Testis (tissue), 3 donors: Measurements from ENCODE around the gene TBC1D16. TPM values are rescaled to one million over a fixed set of nuclear protein-coding genes. Genes with fewer than 3 reads are reported as not detected.

Experiments
- DNase-seq: peaks from one replicate; pipeline ENCODE4 v3.0.0-alpha.2; 2019
- H3K27ac ChIP-seq, 2 donors: fragments of 200-600 bp; sonication (generic); one replicate each; pipeline ENCODE4 v1.5.1; 2019
- H3K27me3 ChIP-seq: fragments of 200-600 bp; sonication (generic); one replicate; pipeline ENCODE4 v1.5.1; 2019
- H3K36me3 ChIP-seq: fragments of 200-600 bp; sonication (generic); one replicate; pipeline ENCODE4 v1.5.1; 2017; ENCODE audit warnings: low read depth; ENCODE audit errors: missing control alignments
- H3K4me1 ChIP-seq: fragments of 200-600 bp; sonication (generic); one replicate; pipeline ENCODE4 v1.5.1; 2019
- H3K4me3 ChIP-seq, 2 donors: fragments of 200-600 bp; sonication (generic); one replicate each; pipeline ENCODE4 v1.5.1; 2017 to 2019
- H3K9me3 ChIP-seq: fragments of 200-600 bp; sonication (generic); one replicate; pipeline ENCODE4 v1.5.1; 2017
- POLR2A ChIP-seq: fragments of 450-650 bp; IDR thresholded peaks from one replicate; pipeline ENCODE4 v1.6.1; 2017; ENCODE audit warnings: antibody characterized with exemption, mild to moderate bottlenecking, moderate library complexity
- WGBS, 2 donors: methylation state at CpG; one replicate each; pipeline ENCODE4 v1.1.5; 2018; 5-methylcytosine and 5-hydroxymethylcytosine counted together
- intact Hi-C: fragments of 100-400 bp; cut with DNase I; formaldehyde crosslinking; loops from one replicate; pipeline ENCODE4 v1.15.1; 2023; ENCODE audit warnings: low total_unique reads
- polyA plus RNA-seq: library from polyadenylated mRNA; stranded (reverse); fragments of 350-450 nt; fragmentation: Illumina TruSeq; extraction: RNeasy Lipid Tissue Mini Kit (QIAGEN cat#74804); gene quantifications from one replicate; pipeline ENCODE4 v1.2.3, GENCODE V29; 2014; ENCODE audit warnings: low read depth, low replicate concordance; ENCODE audit not compliant: insufficient read depth
- total RNA-seq, 2 donors: library from RNA; depleted of rRNA; stranded (reverse); fragments of >200 nt; gene quantifications; one replicate each; pipeline ENCODE4 v1.2.3, GENCODE V29; 2016
- TF ChIP-seq, protein P1 (sequence below), 3 experiments: fragments of 450-650 bp in 2 of 3; fragments of 200-600 bp in 1 of 3; sonication (generic) in 1 of 3; IDR thresholded peaks; one replicate each; pipeline ENCODE4 v1.5.1; 2016 to 2019; ENCODE audit warnings: antibody characterized with exemption in 3 of 3, mild to moderate bottlenecking in 2 of 3, moderate library complexity in 1 of 3

Gene TBC1D16
- total and polyA plus RNA-seq, 3 donors from 2014 or later = 11.0 to 16.0 (median 11.7) TPM

DNA sequence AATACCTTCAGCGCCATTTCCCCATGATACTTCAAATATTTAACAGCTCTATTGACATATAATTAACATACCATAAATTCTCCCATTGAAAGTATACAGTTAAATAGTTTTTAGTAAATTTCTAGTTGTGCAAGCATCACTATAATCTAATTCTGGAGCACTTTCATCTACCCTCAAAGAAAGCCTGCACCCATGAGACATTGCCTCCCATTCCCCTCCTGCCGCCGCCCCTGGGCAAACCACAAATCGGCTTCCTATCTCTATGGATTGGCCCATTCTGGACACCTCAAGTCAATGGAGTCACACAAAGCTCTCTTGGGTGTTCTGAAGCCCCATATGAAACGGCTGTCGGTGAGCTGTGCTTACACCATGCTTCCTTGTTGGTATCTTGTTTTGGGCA is 119.2 kb downstream of the TBC1D16 start:
- peaks cover 17% of the 10 kb centered on the region for H3K4me1 ChIP-seq
- intact Hi-C loops = no loop called here
- no peaks in the 10 kb centered on the region for H3K36me3 ChIP-seq
- no peak overlapping the region for H3K4me3 ChIP-seq
- H3K27ac ChIP-seq = no peak overlapping the region
- no peaks in the 10 kb centered on the region for H3K27me3 ChIP-seq
- H3K9me3 ChIP-seq = no peaks in the 10 kb centered on the region
- TF ChIP-seq, protein P1, sequence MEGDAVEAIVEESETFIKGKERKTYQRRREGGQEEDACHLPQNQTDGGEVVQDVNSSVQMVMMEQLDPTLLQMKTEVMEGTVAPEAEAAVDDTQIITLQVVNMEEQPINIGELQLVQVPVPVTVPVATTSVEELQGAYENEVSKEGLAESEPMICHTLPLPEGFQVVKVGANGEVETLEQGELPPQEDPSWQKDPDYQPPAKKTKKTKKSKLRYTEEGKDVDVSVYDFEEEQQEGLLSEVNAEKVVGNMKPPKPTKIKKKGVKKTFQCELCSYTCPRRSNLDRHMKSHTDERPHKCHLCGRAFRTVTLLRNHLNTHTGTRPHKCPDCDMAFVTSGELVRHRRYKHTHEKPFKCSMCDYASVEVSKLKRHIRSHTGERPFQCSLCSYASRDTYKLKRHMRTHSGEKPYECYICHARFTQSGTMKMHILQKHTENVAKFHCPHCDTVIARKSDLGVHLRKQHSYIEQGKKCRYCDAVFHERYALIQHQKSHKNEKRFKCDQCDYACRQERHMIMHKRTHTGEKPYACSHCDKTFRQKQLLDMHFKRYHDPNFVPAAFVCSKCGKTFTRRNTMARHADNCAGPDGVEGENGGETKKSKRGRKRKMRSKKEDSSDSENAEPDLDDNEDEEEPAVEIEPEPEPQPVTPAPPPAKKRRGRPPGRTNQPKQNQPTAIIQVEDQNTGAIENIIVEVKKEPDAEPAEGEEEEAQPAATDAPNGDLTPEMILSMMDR (IDR thresholded peaks at IDR 0.05) = no peak
- TF ChIP-seq POLR2A = no peak
- WGBS, 2 donors = 95 to 99% methylated on average over 4 to 6 of the region's 6 CpGs
- no peak for DNase-seq

DNA sequence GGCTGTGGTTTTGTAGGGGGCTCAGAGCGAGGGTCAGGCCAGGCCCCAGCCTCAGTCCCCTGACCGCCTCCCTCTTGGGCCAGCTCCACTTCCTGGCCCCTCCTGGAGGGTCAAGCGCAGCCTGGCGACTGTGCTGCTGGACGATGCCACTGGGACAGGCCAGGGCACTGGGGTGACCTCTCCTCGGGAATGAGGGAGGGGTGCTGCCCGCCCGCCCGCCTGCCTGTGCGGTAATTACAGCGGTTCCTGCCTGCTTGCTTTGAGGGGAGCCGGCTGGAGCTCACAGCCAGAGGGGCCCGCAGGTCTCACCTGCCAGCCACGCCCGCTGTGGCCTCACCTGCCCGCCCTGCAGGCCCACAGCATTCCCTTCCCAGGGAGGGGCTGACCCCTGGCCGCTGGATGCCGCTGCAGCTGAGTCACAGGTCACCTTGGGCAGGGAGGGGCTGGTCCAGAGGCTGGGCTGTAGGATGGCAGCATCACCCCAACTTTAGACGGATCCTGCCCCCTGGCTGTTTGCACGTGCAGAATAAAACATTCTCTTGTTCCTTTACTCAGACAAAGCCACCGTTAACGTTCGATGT is 119.7 kb downstream of the TBC1D16 start:
- Histone ChIP-seq H3K4me1 (peaks cover 17% of the 10 kb centered on the region), H3K9me3 (no peaks in the 10 kb centered on the region), H3K36me3 (no peaks in the 10 kb centered on the region), H3K27me3 (no peaks in the 10 kb centered on the region), H3K27ac (no peak overlapping the region), H3K4me3 (no peak overlapping the region)
- TF ChIP-seq POLR2A = no peak
- TF ChIP-seq, protein P1 (IDR thresholded peaks at IDR 0.05) = peak in 1 of 3 experiments; percentile 50
- DNase-seq = no peak
- intact Hi-C loops = no loop called here
- 65 to 73% methylated on average over 9 to 22 of the region's 23 CpGs for WGBS, 2 donors

DNA sequence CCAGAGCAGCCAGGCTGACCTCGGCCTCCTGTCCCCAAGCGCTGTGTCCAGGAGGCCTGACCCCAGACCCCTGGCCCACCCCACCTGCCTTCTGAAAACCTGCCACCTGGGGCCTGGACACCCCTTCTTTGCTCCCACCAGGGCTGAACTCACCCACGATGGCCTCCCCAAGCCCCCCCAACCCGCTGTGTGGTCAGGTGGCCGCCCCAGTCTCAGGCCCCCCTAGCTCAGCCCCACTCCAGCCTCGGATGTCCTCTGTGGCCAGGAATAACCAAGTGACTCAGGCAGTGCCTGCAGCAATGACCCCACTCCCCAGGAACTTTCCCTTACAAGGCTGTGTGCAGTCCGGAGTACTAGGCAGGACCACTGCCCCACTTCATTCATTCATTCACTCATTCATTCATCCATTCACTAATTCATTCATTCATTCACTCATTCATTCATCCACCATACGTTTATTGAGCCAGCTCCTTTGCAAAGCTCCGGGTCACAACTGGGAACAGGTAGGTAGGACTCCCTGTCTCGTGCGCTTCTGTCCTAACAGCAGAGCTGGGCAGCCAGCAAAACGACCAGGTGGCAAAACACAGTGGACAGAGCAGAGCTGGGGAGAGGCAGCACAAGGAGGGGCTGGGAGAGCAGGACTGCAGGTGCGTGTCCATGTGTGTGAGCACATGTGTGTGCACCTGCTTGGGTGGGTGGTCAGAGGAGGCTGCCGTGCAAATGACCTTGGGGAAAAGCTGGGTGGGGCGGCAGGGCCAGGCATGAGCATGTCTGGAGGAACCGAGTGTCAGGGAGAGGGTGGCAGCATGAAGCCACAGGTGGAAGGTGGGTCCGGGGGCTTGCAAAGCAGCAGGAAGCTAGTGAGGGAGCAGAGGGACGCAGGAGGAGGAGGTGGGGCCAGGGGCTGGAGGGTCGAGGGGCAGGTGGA is 120.6 kb downstream of the TBC1D16 start:
- H3K27me3 ChIP-seq = no peaks in the 10 kb centered on the region
- H3K4me3 ChIP-seq = no peak overlapping the region
- 66 to 71% methylated on average over 18 to 19 of the region's 19 CpGs for WGBS, 2 donors
- intact Hi-C loops = no loop called here
- no peaks in the 10 kb centered on the region for H3K9me3 ChIP-seq
- TF ChIP-seq POLR2A = no peak
- TF ChIP-seq, protein P1 (IDR thresholded peaks at IDR 0.05) = no peak
- no peak for DNase-seq
- H3K4me1 ChIP-seq = peaks cover 17% of the 10 kb centered on the region
- H3K27ac ChIP-seq = no peak overlapping the region
- no peaks in the 10 kb centered on the region for H3K36me3 ChIP-seq

DNA sequence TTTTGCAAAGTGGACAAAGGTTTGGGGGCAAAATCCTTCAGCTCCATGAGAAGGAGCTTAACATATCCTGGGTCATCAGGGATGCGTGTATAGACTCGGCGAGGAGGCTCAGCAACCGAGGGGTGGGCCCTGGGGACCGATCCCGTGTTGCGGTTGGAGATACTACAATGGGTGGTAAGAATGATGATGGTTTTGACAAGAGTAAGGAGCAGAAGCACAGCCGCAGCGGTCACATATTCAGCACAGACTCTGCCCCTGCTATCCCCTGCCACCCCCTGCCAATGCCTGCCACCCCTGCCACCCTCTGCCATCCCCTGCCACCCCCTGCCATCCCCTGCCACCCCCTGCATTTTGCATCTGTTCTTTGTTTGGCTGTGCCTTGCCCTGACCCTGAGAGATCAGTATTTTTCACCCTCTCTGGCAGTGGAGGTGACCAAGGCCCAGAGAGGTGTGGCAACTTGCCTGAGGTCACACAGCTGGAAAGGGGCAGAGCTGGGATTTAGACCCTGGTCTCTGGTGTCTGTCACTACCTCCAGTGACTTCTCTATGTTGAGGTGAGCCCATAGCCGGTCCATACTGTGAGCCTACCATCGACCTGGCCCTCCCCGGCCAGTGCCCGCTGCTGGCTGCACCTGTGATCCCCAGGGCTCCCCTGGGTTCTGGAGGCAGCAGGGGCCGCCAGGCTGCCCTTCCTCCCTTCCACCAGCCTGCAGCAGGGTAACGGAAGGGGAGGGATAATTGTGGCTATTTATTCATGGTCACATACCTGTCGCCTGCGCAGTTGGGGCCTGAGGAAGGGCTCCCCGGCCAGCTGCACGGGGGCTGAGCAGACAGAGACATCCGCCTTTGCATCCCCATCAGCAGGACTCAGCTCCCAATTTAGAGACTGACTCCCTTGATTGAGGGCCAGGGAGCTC is 121.5 kb downstream of the TBC1D16 start:
- no peaks in the 10 kb centered on the region for H3K36me3 ChIP-seq
- H3K27me3 ChIP-seq = no peaks in the 10 kb centered on the region
- no peak for TF ChIP-seq POLR2A
- TF ChIP-seq, protein P1 (IDR thresholded peaks at IDR 0.05) = no peak
- intact Hi-C loops = no loop called here
- no peak overlapping the region for H3K27ac ChIP-seq
- 83 to 87% methylated on average over 16 to 20 of the region's 20 CpGs for WGBS, 2 donors
- H3K4me1 ChIP-seq = peaks cover 8% of the 10 kb centered on the region
- H3K4me3 ChIP-seq = no peak overlapping the region
- H3K9me3 ChIP-seq = no peaks in the 10 kb centered on the region
- DNase-seq = no peak
